Neural cell (in vitro differentiated cells): Measurements from ENCODE around the gene B3GALNT1. TPM values are rescaled to one million over a fixed set of nuclear protein-coding genes. Genes with fewer than 3 reads are reported as not detected.
"Not testable (repeated sequence)": the region's sequence is repeated elsewhere in the genome, so short reads cannot be mapped to it uniquely, and the experiment has no call there.

Source experiments
- H2AFZ ChIP-seq: fragments of 200-600, 300-800 bp; sonication (generic), shearing (Covaris generic); 2 replicates; pipeline ENCODE4 v1.6.0; 2014; ENCODE audit warnings: low read depth, mild to moderate bottlenecking, antibody characterized with exemption, low read length, moderate library complexity
- H3F3A ChIP-seq: fragments of 200-600 bp; shearing (Covaris generic); 2 replicates; pipeline ENCODE4 v1.6.1; 2016; ENCODE audit warnings: mild to moderate bottlenecking, moderate library complexity, mixed read lengths, antibody characterized with exemption, low read length; ENCODE audit not compliant: insufficient read depth, poor library complexity, severe bottlenecking
- H3K27ac ChIP-seq: fragments of 200-600, 300-800 bp; sonication (generic), shearing (Covaris generic); 2 replicates; pipeline ENCODE4 v1.5.1; 2014; ENCODE audit warnings: mild to moderate bottlenecking, low read length, moderate library complexity
- H3K27me3 ChIP-seq: fragments of 300-800, 200-600 bp; sonication (generic), shearing (Covaris generic); 2 replicates; pipeline ENCODE4 v1.6.0; 2014; ENCODE audit warnings: mild to moderate bottlenecking, low read depth, low read length, moderate library complexity; ENCODE audit not compliant: insufficient read depth
- H3K36me3 ChIP-seq: fragments of 300-800, 200-600 bp; sonication (generic), shearing (Covaris generic); 2 replicates; pipeline ENCODE4 v1.5.1; 2014; ENCODE audit warnings: mild to moderate bottlenecking, antibody characterized with exemption, low read length, moderate library complexity; ENCODE audit not compliant: insufficient read depth
- H3K4me2 ChIP-seq: fragments of 300-800, 200-600 bp; sonication (generic), shearing (Covaris generic); 2 replicates; pipeline ENCODE4 v1.6.0; 2014; ENCODE audit warnings: mild to moderate bottlenecking, low read length
- H3K4me3 ChIP-seq: fragments of 300-800, 200-600 bp; sonication (generic), shearing (Covaris generic); 2 replicates; pipeline ENCODE4 v1.5.1; 2014; ENCODE audit warnings: mild to moderate bottlenecking, low read length, moderate library complexity
- H3K79me2 ChIP-seq: fragments of 200-600 bp; shearing (Covaris generic); replicated peaks from 2 replicates; pipeline ENCODE4 v1.6.0; 2014; ENCODE audit warnings: mild to moderate bottlenecking, low read length, moderate library complexity; ENCODE audit not compliant: insufficient read depth
- H3K9ac ChIP-seq: fragments of 300-800, 200-600 bp; sonication (generic), shearing (Covaris generic); 2 replicates; pipeline ENCODE4 v1.6.1; 2016; ENCODE audit warnings: mild to moderate bottlenecking, low read length, mixed read lengths
- H3K9me2 ChIP-seq: fragments of 200-600 bp; shearing (Covaris generic); 2 replicates; pipeline ENCODE4 v1.6.1; 2016; ENCODE audit warnings: mild to moderate bottlenecking, low read length, mixed read lengths; ENCODE audit not compliant: insufficient read depth
- H3K9me3 ChIP-seq: fragments of 200-600, 300-800 bp; sonication (generic), shearing (Covaris generic); 2 replicates; pipeline ENCODE4 v1.6.1; 2016; ENCODE audit warnings: mild to moderate bottlenecking, mixed run types, low read length, moderate library complexity, mixed read lengths
- H4K20me1 ChIP-seq: fragments of 200-600 bp; shearing (Covaris generic); 2 replicates; pipeline ENCODE4 v1.6.1; 2016; ENCODE audit warnings: mild to moderate bottlenecking, mixed run types; ENCODE audit not compliant: insufficient read depth
- CTCF ChIP-seq: fragments of 450-650 bp; IDR thresholded peaks from 2 replicates; pipeline ENCODE4 v1.5.1; 2014; ENCODE audit warnings: antibody characterized with exemption, mild to moderate bottlenecking, moderate library complexity; ENCODE audit not compliant: poor library complexity, severe bottlenecking
- EP300 ChIP-seq: fragments of 450-650 bp; conservative IDR thresholded peaks from 2 replicates; pipeline ENCODE4 v1.6.1; 2014; ENCODE audit warnings: antibody characterized with exemption, mild to moderate bottlenecking, moderate library complexity; ENCODE audit not compliant: poor library complexity, severe bottlenecking
- EZH2 ChIP-seq: fragments of 200-600, 300-800 bp; shearing (Covaris generic), sonication (generic); IDR thresholded peaks from 2 replicates; pipeline ENCODE4 v1.6.1; 2014; ENCODE audit warnings: antibody characterized with exemption, low read length, borderline replicate concordance, mild to moderate bottlenecking; ENCODE audit not compliant: insufficient read depth, poor library complexity, severe bottlenecking
- MXI1 ChIP-seq: fragments of 450-650 bp; conservative IDR thresholded peaks from 2 replicates; pipeline ENCODE4 v1.6.1; 2014; ENCODE audit warnings: antibody characterized with exemption, mild to moderate bottlenecking; ENCODE audit not compliant: poor library complexity, severe bottlenecking
- POLR2AphosphoS5 ChIP-seq: IDR thresholded peaks from 2 replicates; pipeline ENCODE4 v1.6.1; 2012
- RAD21 ChIP-seq: fragments of 450-650 bp; conservative IDR thresholded peaks from 2 replicates; pipeline ENCODE4 v1.6.1; 2014; ENCODE audit warnings: antibody characterized with exemption, mild to moderate bottlenecking, moderate library complexity
- REST ChIP-seq: IDR thresholded peaks from 2 replicates; pipeline ENCODE4 v1.6.1; 2012; ENCODE audit warnings: borderline replicate concordance
- SMC3 ChIP-seq: fragments of 450-650 bp; conservative IDR thresholded peaks from 2 replicates; pipeline ENCODE4 v1.6.1; 2014; ENCODE audit warnings: antibody characterized with exemption, mild to moderate bottlenecking, moderate library complexity; ENCODE audit not compliant: poor library complexity
- TAF1 ChIP-seq: IDR thresholded peaks from 2 replicates; pipeline ENCODE4 v1.6.1; 2012; ENCODE audit warnings: low read depth
- polyA plus RNA-seq: library from polyadenylated mRNA; depleted of rRNA; stranded (reverse); fragments of >200 nt; gene quantifications from 2 replicates; pipeline ENCODE4 v1.2.3, GENCODE V29; 2014

B3GALNT1 gene
- polyA plus RNA-seq, 1 donor from 2014 or later: 31.7 TPM

- H3K27ac ChIP-seq: no peak overlapping the region
- no peaks in the 10 kb centered on the region for H3K79me2 ChIP-seq
- TF ChIP-seq TAF1 (no peak), EZH2 (no peak), EP300 (no peak), REST (no peak), CTCF (no peak), SMC3 (no peak), MXI1 (no peak), POLR2AphosphoS5 (no peak), RAD21 (no peak)
- no peaks in the 10 kb centered on the region for H3F3A ChIP-seq
- H3K27me3 ChIP-seq: no peaks in the 10 kb centered on the region
- H3K9ac ChIP-seq: no peak overlapping the region
- no peak overlapping the region for H3K4me3 ChIP-seq
- no peaks in the 10 kb centered on the region for H3K9me3 ChIP-seq
- H2AFZ ChIP-seq: no peak overlapping the region
- no peaks in the 10 kb centered on the region for H3K36me3 ChIP-seq
- no peaks in the 10 kb centered on the region for H4K20me1 ChIP-seq
- H3K9me2 ChIP-seq: no peaks in the 10 kb centered on the region
- H3K4me2 ChIP-seq: no peak overlapping the region
These were observed 66.4 kb downstream of the B3GALNT1 start for GRCh38 chr3:161038725-161039124.

GRCh38 chr3:161035711-161036110 is 69.4 kb downstream of the B3GALNT1 start:
- H3K79me2 ChIP-seq: no peaks in the 10 kb centered on the region
- H3K4me2 ChIP-seq: no peak overlapping the region
- no peak overlapping the region for H2AFZ ChIP-seq

GRCh38 chr3:161034913-161035550 is 70.1 kb downstream of the B3GALNT1 start:
- not testable (repeated sequence) for H3F3A ChIP-seq, H3K27me3 ChIP-seq, H3K27ac ChIP-seq, H3K4me3 ChIP-seq, H2AFZ ChIP-seq, H3K9me3 ChIP-seq, H3K9ac ChIP-seq, H3K4me2 ChIP-seq, H4K20me1 ChIP-seq, H3K79me2 ChIP-seq, H3K9me2 ChIP-seq, H3K36me3 ChIP-seq

More at GRCh38 chr3:161035711-161036110, 69.4 kb downstream of the B3GALNT1 start:
- Histone ChIP-seq H3K9ac (no peak overlapping the region), H3K36me3 (no peaks in the 10 kb centered on the region), H3K27ac (no peak overlapping the region), H4K20me1 (no peaks in the 10 kb centered on the region), H3K4me3 (no peak overlapping the region), H3K9me3 (no peaks in the 10 kb centered on the region), H3F3A (no peaks in the 10 kb centered on the region), H3K9me2 (no peaks in the 10 kb centered on the region), H3K27me3 (no peaks in the 10 kb centered on the region)
- no peak for TF ChIP-seq EP300
- no peak for TF ChIP-seq CTCF
